H1 (cell line): ENCODE data around the gene KMT5B. TPM values are rescaled to one million over a fixed set of nuclear protein-coding genes. Genes with fewer than 3 reads are reported as not detected.

Experiments
- CTCF ChIA-PET: fragments of 300-600 bp; sonication (Branson Sonifier 250); formaldehyde crosslinking; loops from one replicate; lab custom pipeline; 2021; ENCODE audit not compliant: partially characterized antibody; lab: Charles Lee
- POLR2A ChIA-PET: fragments of 300-600 bp; sonication (Branson Sonifier 250); formaldehyde crosslinking; loops from one replicate; lab custom pipeline; 2021; ENCODE audit warnings: inconsistent platforms; ENCODE audit not compliant: partially characterized antibody; lab: Charles Lee
- DNase-seq, 2 experiments: peaks; one replicate each; pipeline versions ENCODE4 v3.0.0 to v3.0.0-alpha.2; 2010 to 2022; ENCODE audit warnings: low spot score in 2 of 2, low read depth in 1 of 2, mixed read lengths in 1 of 2
- FAIRE-seq: peaks from 2 replicates; lab custom pipeline; 2011; peaks lifted over from hg19 to GRCh38; lab: Jason Lieb, UNC
- H2AFZ ChIP-seq: 2 replicates; pipeline ENCODE4 v1.8.1; 2012; ENCODE audit warnings: low read length, inconsistent platforms
- H2AK5ac ChIP-seq: 2 replicates; pipeline ENCODE4 v1.6.1; 2013; ENCODE audit warnings: low read depth, low read length
- H2BK120ac ChIP-seq: replicated peaks from 2 replicates; pipeline ENCODE3; 2013; ENCODE audit warnings: low read depth, low read length, inconsistent platforms
- H2BK12ac ChIP-seq: 2 replicates; pipeline ENCODE4 v1.6.1; 2013; ENCODE audit warnings: low read depth, low read length
- H2BK15ac ChIP-seq: 2 replicates; pipeline ENCODE4 v1.6.1; 2013; ENCODE audit warnings: low read length
- H2BK20ac ChIP-seq: 2 replicates; pipeline ENCODE4 v1.6.1; 2013; ENCODE audit warnings: low read length
- H2BK5ac ChIP-seq: 2 replicates; pipeline ENCODE4 v1.6.1; 2013; ENCODE audit warnings: low read depth, low read length
- H3K14ac ChIP-seq: 2 replicates; pipeline ENCODE4 v1.6.1; 2013; ENCODE audit warnings: inconsistent platforms; ENCODE audit not compliant: insufficient read length
- H3K18ac ChIP-seq: 2 replicates; pipeline ENCODE4 v1.6.1; 2013; ENCODE audit warnings: low read length; ENCODE audit errors: extremely low read depth
- H3K23ac ChIP-seq: 2 replicates; pipeline ENCODE4 v1.6.1; 2013; ENCODE audit warnings: inconsistent platforms; ENCODE audit not compliant: insufficient read length
- H3K23me2 ChIP-seq: 2 replicates; pipeline ENCODE4 v1.6.1; 2013; ENCODE audit warnings: low read depth, low read length
- H3K27ac ChIP-seq: 2 replicates; pipeline ENCODE4 v1.6.1; 2011; ENCODE audit warnings: low read depth, low read length, inconsistent platforms
- H3K27me3 ChIP-seq, 4 experiments: replicated peaks in 1 of 4; 1 replicate in 1 of 4; 2 replicates in 3 of 4; pipeline versions ENCODE4 v1.6.1 to v1.8.1; 2011 to 2013; ENCODE audit warnings: low read length in 3 of 4, mild to moderate bottlenecking in 3 of 4, inconsistent platforms in 2 of 4, mixed read lengths in 2 of 4, moderate library complexity in 1 of 4; ENCODE audit not compliant: control insufficient read depth in 3 of 4, insufficient read depth in 3 of 4; ENCODE audit errors: extremely low read depth in 1 of 4
- H3K36me3 ChIP-seq, 4 experiments: 2 replicates each; pipeline versions ENCODE4 v1.6.1 to v1.8.1; 2011 to 2013; ENCODE audit warnings: mild to moderate bottlenecking in 4 of 4, low read length in 3 of 4, moderate library complexity in 2 of 4, control low read depth in 1 of 4, inconsistent platforms in 1 of 4; ENCODE audit not compliant: insufficient read depth in 4 of 4, control insufficient read depth in 2 of 4
- H3K4ac ChIP-seq: replicated peaks from 2 replicates; pipeline ENCODE3; 2013; ENCODE audit warnings: low read length, low read depth, mixed read lengths, inconsistent platforms; ENCODE audit not compliant: insufficient read length
- H3K4me1 ChIP-seq, 4 experiments: replicated peaks in 1 of 4; 1 replicate in 1 of 4; 2 replicates in 3 of 4; pipeline versions ENCODE4 v1.6.1 to v1.8.1; 2011 to 2013; ENCODE audit warnings: low read length in 3 of 4, inconsistent platforms in 2 of 4, mixed read lengths in 1 of 4; ENCODE audit not compliant: insufficient read depth in 4 of 4, control insufficient read depth in 3 of 4
- H3K4me2 ChIP-seq, 2 experiments: 2 replicates each; pipeline versions ENCODE4 v1.6.1 to v1.8.1; 2011 to 2013; ENCODE audit warnings: low read depth in 2 of 2, low read length in 2 of 2, control low read depth in 1 of 2, inconsistent platforms in 1 of 2, mild to moderate bottlenecking in 1 of 2; ENCODE audit not compliant: insufficient read depth in 1 of 2
- H3K4me3 ChIP-seq, 4 experiments: fragments of 200-600, 300-600 bp in 1 of 4; sonication (generic), shearing (Covaris generic), sonication (Bioruptor Twin) in 1 of 4; 2 replicates each; pipeline versions ENCODE4 v1.5.1 to v1.8.1; 2011 to 2016; ENCODE audit warnings: low read length in 4 of 4, low read depth in 3 of 4, control low read depth in 2 of 4, inconsistent platforms in 2 of 4, mild to moderate bottlenecking in 2 of 4, mixed read lengths in 1 of 4, moderate library complexity in 1 of 4; ENCODE audit not compliant: insufficient read depth in 2 of 4; ENCODE audit errors: extremely low read depth in 1 of 4
- H3K56ac ChIP-seq: replicated peaks from 2 replicates; pipeline ENCODE3; 2013; ENCODE audit warnings: low read depth, mild to moderate bottlenecking, mixed read lengths, low read length, inconsistent platforms; ENCODE audit not compliant: insufficient read length
- H3K79me1 ChIP-seq: 2 replicates; pipeline ENCODE4 v1.6.1; 2013; ENCODE audit warnings: low read depth, low read length, control low read depth
- H3K79me2 ChIP-seq, 2 experiments: 2 replicates each; pipeline versions ENCODE4 v1.6.1 to v1.8.1; 2012 to 2013; ENCODE audit warnings: low read length in 2 of 2, mild to moderate bottlenecking in 2 of 2, inconsistent platforms in 1 of 2; ENCODE audit not compliant: insufficient read depth in 2 of 2, control insufficient read depth in 1 of 2
- H3K9ac ChIP-seq, 4 experiments: replicated peaks in 1 of 4; 1 replicate in 1 of 4; 2 replicates in 3 of 4; pipeline versions ENCODE4 v1.6.1 to v1.8.1; 2011 to 2013; ENCODE audit warnings: low read depth in 3 of 4, low read length in 3 of 4, control low read depth in 2 of 4, mild to moderate bottlenecking in 2 of 4, moderate library complexity in 2 of 4, inconsistent platforms in 1 of 4; ENCODE audit errors: extremely low read depth in 1 of 4
- H3K9me3 ChIP-seq, 2 experiments: 2 replicates each; pipeline versions ENCODE4 v1.6.1 to v1.8.1; 2012 to 2013; ENCODE audit warnings: mild to moderate bottlenecking in 2 of 2, moderate library complexity in 2 of 2, control low read depth in 1 of 2, inconsistent platforms in 1 of 2, low read depth in 1 of 2, low read length in 1 of 2, mixed read lengths in 1 of 2; ENCODE audit not compliant: insufficient read depth in 2 of 2
- H4K20me1 ChIP-seq, 2 experiments: replicated peaks in 1 of 2; 2 replicates each; pipeline versions ENCODE3 to v1.8.1; 2011 to 2013; ENCODE audit warnings: inconsistent platforms in 2 of 2, low read length in 2 of 2, mild to moderate bottlenecking in 1 of 2; ENCODE audit not compliant: insufficient read depth in 2 of 2, control insufficient read depth in 1 of 2
- H4K5ac ChIP-seq: 2 replicates; pipeline ENCODE4 v1.6.1; 2013; ENCODE audit warnings: low read length, low read depth, mixed read lengths, inconsistent platforms; ENCODE audit not compliant: insufficient read length
- H4K8ac ChIP-seq: 2 replicates; pipeline ENCODE4 v1.8.0; 2013; ENCODE audit warnings: mild to moderate bottlenecking, moderate library complexity, low read length, inconsistent platforms; ENCODE audit not compliant: insufficient read depth; ENCODE audit errors: extremely low read depth
- H4K91ac ChIP-seq: replicated peaks from 2 replicates; pipeline ENCODE3; 2013; ENCODE audit warnings: low read length, mixed read lengths, inconsistent platforms; ENCODE audit not compliant: insufficient read length
- ATF3 ChIP-seq: IDR thresholded peaks from 2 replicates; pipeline ENCODE4 v1.6.1; 2011; ENCODE audit warnings: low read depth, mild to moderate bottlenecking, low read length; ENCODE audit not compliant: insufficient read depth
- CEBPB ChIP-seq: IDR thresholded peaks from 2 replicates; pipeline ENCODE4 v1.6.1; 2012; ENCODE audit warnings: low read depth, low read length
- POLR2A ChIP-seq, 2 experiments: IDR thresholded peaks; 1 replicate in 1 of 2; 2 replicates in 1 of 2; pipeline ENCODE4 v1.6.1; 2011; ENCODE audit warnings: low read depth in 2 of 2, low read length in 2 of 2, mild to moderate bottlenecking in 2 of 2; ENCODE audit errors: control extremely low read depth in 1 of 2
- RBBP5 ChIP-seq: IDR thresholded peaks from 2 replicates; pipeline ENCODE4 v1.7.1; 2012; ENCODE audit warnings: low read depth, mild to moderate bottlenecking, inconsistent platforms, low read length, moderate library complexity, borderline replicate concordance
- RFX5 ChIP-seq: IDR thresholded peaks from 2 replicates; pipeline ENCODE4 v1.6.1; 2011; ENCODE audit warnings: low read depth, low read length, improper control_type of control experiment, borderline replicate concordance
- TBP ChIP-seq: IDR thresholded peaks from 2 replicates; pipeline ENCODE4 v1.6.1; 2011; ENCODE audit warnings: low read depth, low read length, improper control_type of control experiment
- WGBS, 2 experiments: shearing (Covaris generic) in 1 of 2; methylation state at CpG; one replicate each; pipeline versions ENCODE4 v1.1.6 to v1.1.7; 2013 to 2015; ENCODE audit warnings: low lambda C conversion rate in 2 of 2, mixed read lengths in 2 of 2, inconsistent platforms in 1 of 2, low coverage in 1 of 2, missing lambda C conversion rate in 1 of 2; ENCODE audit not compliant: insufficient replicate concordance in 2 of 2, insufficient coverage in 1 of 2, insufficient read length in 1 of 2; ENCODE audit errors: extremely low coverage in 1 of 2, missing lambda C conversion rate in 1 of 2; 5-methylcytosine and 5-hydroxymethylcytosine counted together
- polyA plus RNA-seq, 7 experiments: library from polyadenylated mRNA; depleted of rRNA in 3 of 7; stranded (reverse) in 5 of 7; unstranded in 2 of 7; fragments of >200 nt in 5 of 7; fragments of 200-250 nt in 2 of 7; gene quantifications; 1 replicate in 5 of 7; 2 replicates in 1 of 7; 4 replicates in 1 of 7; pipeline versions ENCODE4 v1.2.1 to v1.2.3, GENCODE V29; 2011 to 2013; ENCODE audit warnings: missing spikeins in 2 of 7, mixed read lengths in 2 of 7
- total RNA-seq: library from RNA; stranded (reverse); fragmentation: NEBNext Ultra II Directional; extraction: Animal tissue kit (Norgen Biotek cat#: 25700); gene quantifications from 2 replicates; pipeline ENCODE4 v1.2.1, GENCODE V29; 2021
- TF ChIP-seq, protein P1 (sequence below): IDR thresholded peaks from 2 replicates; pipeline ENCODE4 v1.6.1; 2012; ENCODE audit warnings: inconsistent platforms

The KMT5B gene
- total and polyA plus RNA-seq, 2 of the 8 experiments (the other 6 are each of a cell fraction or from before 2014, with no cell fraction given) = 11.0 to 40.8 TPM

GRCh38 chr11:68173926-68174325 is 39.2 kb downstream of the KMT5B start:
- no peak overlapping the region for H3K4me2 ChIP-seq
- H3K27me3 ChIP-seq = no peaks in the 10 kb centered on the region
- CTCF ChIA-PET = interaction anchor here (0.6 to 1.2 kb wide), 2 partner anchors 11 to 21 kb away, joined by 3 to 4 read pairs; no protein-coding TSS in a partner anchor
- no peak overlapping the region for H2AK5ac ChIP-seq
- no peak overlapping the region for H3K18ac ChIP-seq
- H4K8ac ChIP-seq = no peak overlapping the region
- no peak overlapping the region for H2BK15ac ChIP-seq
- no peak for FAIRE-seq
- H3K14ac ChIP-seq = no peak overlapping the region
- no peaks in the 10 kb centered on the region for H3K9me3 ChIP-seq
- no peak overlapping the region for H3K56ac ChIP-seq
- TF ChIP-seq, protein P1, sequence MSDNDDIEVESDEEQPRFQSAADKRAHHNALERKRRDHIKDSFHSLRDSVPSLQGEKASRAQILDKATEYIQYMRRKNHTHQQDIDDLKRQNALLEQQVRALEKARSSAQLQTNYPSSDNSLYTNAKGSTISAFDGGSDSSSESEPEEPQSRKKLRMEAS = no peak
- TF ChIP-seq RFX5 (no peak), ATF3 (no peak), RBBP5 (no peak), CEBPB (no peak), POLR2A (IDR thresholded peaks at IDR 0.05; ENCODE audit: control extremely low read depth in 1 of 2, low read depth in 2 of 2, low read length in 2 of 2) (no peak), TBP (no peak)
- no peak overlapping the region for H2BK120ac ChIP-seq
- H4K91ac ChIP-seq = no peak overlapping the region
- no peak overlapping the region for H2BK12ac ChIP-seq
- H2BK20ac ChIP-seq = no peak overlapping the region
- H3K9ac ChIP-seq = no peak overlapping the region
- no peak overlapping the region for H2AFZ ChIP-seq
- H3K23me2 ChIP-seq = no peaks in the 10 kb centered on the region
- DNase-seq = no peak
- H3K27ac ChIP-seq = no peak overlapping the region
- no peak overlapping the region for H3K4ac ChIP-seq
- POLR2A ChIA-PET = interaction anchor here (2.2 kb wide), 1 partner anchor 11 kb away, joined by 6 read pairs; no protein-coding TSS in a partner anchor
- no peaks in the 10 kb centered on the region for H3K4me1 ChIP-seq
- H3K79me1 ChIP-seq = peaks cover 2% of the 10 kb centered on the region; the same call in 1 of the 2 replicates
- no peak overlapping the region for H3K23ac ChIP-seq
- WGBS, 2 experiments = 95% methylated on average over 4 of the region's 4 CpGs; no CpG with 5 or more reads in 1 of the 2 experiments
- peaks cover 20 to 71% (median 49%) of the 10 kb centered on the region in 4 experiments for H3K36me3 ChIP-seq
- H4K20me1 ChIP-seq = no peaks in the 10 kb centered on the region
- H3K79me2 ChIP-seq = no peaks in the 10 kb centered on the region
- no peak overlapping the region for H2BK5ac ChIP-seq
- H3K4me3 ChIP-seq = no peak overlapping the region
- no peak overlapping the region for H4K5ac ChIP-seq
